Measurements from ENCODE around the gene CALU. TPM values are rescaled to one million over a fixed set of nuclear protein-coding genes. Genes with fewer than 3 reads are reported as not detected.

Gene CALU
- total RNA-seq, 1 donor from 2014 or later, result 395 TPM

- DNase-seq (ENCODE audit: low read depth), result no peak
These were observed 8.3 kb downstream of the CALU start for GRCh38 chr7:128747327-128748079.

- DNase-seq (ENCODE audit: low read depth), result no peak
These were observed 13.1 kb downstream of the CALU start for GRCh38 chr7:128752251-128752650.

GRCh38 chr7:128755075-128755818 lies 16.1 kb downstream of the CALU start:
- no peak for DNase-seq (ENCODE audit: low read depth)

GRCh38 chr7:128755819-128756476 lies 16.8 kb downstream of the CALU start:
- no peak for DNase-seq (ENCODE audit: low read depth)

- DNase-seq (ENCODE audit: low read depth), result no peak
These were observed 18.0 kb downstream of the CALU start for GRCh38 chr7:128757203-128757602.

GRCh38 chr7:128758553-128758952 lies 19.4 kb downstream of the CALU start:
- no peak for DNase-seq (ENCODE audit: low read depth)

- DNase-seq (ENCODE audit: low read depth), result no peak
These were observed 20.1 kb downstream of the CALU start for GRCh38 chr7:128759242-128759641.

GRCh38 chr7:128763541-128763940 lies 24.4 kb downstream of the CALU start:
- DNase-seq (ENCODE audit: low read depth), result peak; percentile 81

GRCh38 chr7:128767475-128768110 lies 28.4 kb downstream of the CALU start:
- no peak for DNase-seq (ENCODE audit: low read depth)

GRCh38 chr7:128770233-128770632 lies 31.1 kb downstream of the CALU start:
- DNase-seq (ENCODE audit: low read depth), result no peak

GRCh38 chr7:128773604-128774003 lies 34.4 kb downstream of the CALU start:
- no peak for DNase-seq (ENCODE audit: low read depth)

GRCh38 chr7:128774029-128774689 lies 35.0 kb downstream of the CALU start:
- DNase-seq (ENCODE audit: low read depth), result no peak

- no peak for DNase-seq (ENCODE audit: low read depth)
These were observed 35.8 kb downstream of the CALU start for GRCh38 chr7:128774921-128775320.

GRCh38 chr7:128775744-128776474 lies 36.8 kb downstream of the CALU start, which contains the start of gene OPN1SW:
OPN1SW (minus strand) TSS chr7:128775794; CDS start chr7:128775781, 13 bp downstream.
- no peak for DNase-seq (ENCODE audit: low read depth)

GRCh38 chr7:128777156-128778123 lies 38.3 kb downstream of the CALU start:
- DNase-seq (ENCODE audit: low read depth), result no peak

GRCh38 chr7:128778946-128779345 lies 39.8 kb downstream of the CALU start:
- DNase-seq (ENCODE audit: low read depth), result no peak

- DNase-seq (ENCODE audit: low read depth), result no peak
These were observed 42.0 kb downstream of the CALU start for GRCh38 chr7:128781126-128781525.

- no peak for DNase-seq (ENCODE audit: low read depth)
These were observed 42.7 kb downstream of the CALU start for GRCh38 chr7:128781851-128782250.

GRCh38 chr7:128783143-128783861 lies 44.1 kb downstream of the CALU start:
- peak; percentile 7 for DNase-seq (ENCODE audit: low read depth)

Measured in renal cortical epithelial cell (primary cell).